Stimulated activated CD4-positive, alpha-beta T cell treated with anti-CD3 and anti-CD28 coated beads, Interleukin-12 subunit alpha, Interleukin-12 subunit beta, amount 100 ng/mL, for 48 hours (primary cell): Measurements from ENCODE around the gene QPCTL.
"Not testable (repeated sequence)": the region's sequence is repeated elsewhere in the genome, so short reads cannot be mapped to it uniquely, and the experiment has no call there.

Experiments
- DNase-seq, 3 donors: peaks; one replicate each; pipeline ENCODE4 v3.0.0-alpha.2; 2020; ENCODE audit warnings: low read depth in 2 of 3, low spot score in 1 of 3

Gene QPCTL

GRCh38 chr19:45716359-45717130, 24.1 kb downstream of the QPCTL start:
- DNase-seq = peak in 1 of 3 donors; percentile 22

DNA sequence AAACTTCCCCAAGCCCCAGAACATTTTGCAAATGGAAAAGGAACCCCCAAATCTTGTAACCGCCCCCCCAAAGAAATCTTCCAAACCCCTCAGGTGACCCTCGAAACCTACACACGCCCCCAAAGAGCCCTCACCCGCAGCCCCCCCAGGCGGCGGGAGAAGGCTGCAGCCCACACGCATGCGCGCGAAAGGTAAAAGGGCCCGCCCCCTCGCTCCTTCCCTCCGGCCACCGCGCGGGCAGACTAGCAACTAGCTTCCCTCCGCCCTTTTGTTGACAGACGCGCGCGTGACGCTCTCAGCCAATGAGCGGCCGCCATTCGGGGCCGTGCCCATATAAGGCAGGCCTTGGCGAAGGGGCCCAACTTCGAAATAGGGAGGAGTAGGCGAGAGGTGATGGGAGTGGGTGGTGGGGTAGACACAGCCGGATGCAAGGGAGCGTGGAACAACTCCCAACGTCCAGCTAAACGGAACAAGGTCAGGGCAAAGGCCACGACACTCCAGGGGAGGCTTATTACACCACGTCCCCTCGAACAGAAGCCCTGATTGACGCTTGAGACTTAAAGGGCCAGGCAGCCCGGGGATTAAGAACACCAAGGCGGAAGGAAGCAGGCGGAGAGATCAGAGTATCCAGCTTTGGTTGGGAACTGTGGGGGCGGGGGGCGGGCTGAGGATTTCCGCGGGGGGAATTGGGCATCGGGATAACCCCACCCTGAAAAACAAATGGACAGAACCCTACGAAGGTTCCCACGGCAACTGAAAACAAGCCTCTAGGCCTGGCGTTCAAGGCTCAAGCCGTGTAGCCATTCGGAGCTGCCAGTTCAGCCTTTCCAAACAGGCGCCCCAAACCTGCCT, 24.9 kb downstream of the QPCTL start:
- DNase-seq = peak; percentile 90 to 97 (median 97)

DNA sequence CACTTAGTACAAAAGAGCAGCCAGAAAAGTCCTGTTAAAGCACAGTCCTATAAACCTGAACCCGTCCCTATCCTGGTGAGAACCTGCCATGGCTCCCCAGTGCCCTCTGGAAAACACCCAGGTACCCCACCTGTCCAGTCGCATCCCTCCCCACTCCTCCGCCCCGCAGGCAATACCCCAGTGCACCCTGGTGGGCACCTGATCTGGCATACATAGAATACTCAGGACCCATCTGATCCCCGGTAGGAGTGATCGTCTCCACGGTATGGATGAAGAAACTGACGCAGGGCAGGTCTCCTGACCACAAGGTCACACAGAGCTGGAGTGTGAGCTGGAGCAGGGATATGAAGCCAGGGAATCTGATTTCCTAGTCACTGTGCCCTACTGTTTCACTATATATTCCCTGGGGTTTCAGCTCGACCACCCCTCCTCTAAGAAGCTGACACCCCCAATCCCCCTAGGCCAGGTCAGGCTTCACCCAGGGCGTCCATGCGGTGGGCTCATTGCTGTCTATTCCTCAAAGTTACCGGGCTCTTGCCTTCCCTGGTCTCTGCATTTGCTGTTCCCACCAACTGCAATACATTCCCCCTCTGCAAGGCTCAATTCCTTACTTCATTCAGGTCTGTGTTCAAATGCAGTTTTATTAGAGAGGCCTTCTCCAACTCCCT, 25.7 kb downstream of the QPCTL start:
- no peak for DNase-seq

DNA sequence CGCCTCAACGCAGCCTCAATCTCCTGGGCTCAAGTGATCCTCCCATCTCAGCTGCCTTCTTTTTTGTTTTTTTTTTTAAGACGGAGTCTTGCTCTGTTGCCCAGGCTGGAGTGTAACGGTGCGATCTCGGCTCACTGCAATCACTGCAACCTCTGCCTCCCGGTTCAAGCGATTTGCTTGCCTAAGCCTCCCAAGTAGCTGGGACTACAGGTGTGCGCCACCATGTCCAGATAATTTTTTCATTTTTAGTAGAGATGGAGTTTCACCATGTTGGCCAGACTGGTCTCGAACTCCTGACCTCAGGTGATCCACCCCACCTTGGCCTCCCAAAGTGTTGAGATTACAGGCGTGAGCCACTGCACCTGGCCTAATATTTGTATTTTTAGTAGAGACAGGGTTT, 27.6 kb downstream of the QPCTL start:
- DNase-seq = not testable (repeated sequence)

DNA sequence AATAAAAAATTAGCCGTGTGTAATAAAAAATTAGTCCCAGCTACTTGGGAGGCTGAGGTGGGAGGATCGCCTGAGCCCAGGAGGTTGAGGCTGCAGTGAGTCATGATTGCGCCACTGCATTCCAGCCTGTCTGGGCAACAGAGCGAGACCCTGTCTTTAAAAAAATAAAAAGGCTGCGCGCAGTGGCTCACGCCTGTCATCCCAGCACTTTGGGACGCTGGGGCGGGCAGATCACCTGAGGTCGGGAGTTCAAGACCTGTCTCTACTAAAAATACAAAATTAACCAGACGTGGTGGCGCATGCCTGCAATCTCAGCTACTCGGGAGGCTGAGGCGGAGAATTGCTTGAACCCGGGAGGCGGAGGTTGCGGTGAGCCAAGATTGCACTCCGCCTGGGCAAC, 36.2 kb downstream of the QPCTL start:
- not testable (repeated sequence) for DNase-seq

GRCh38 chr19:45729800-45730290, 37.4 kb downstream of the QPCTL start:
- peak in 2 of 3 donors; percentile 13 to 26 for DNase-seq

GRCh38 chr19:45730368-45731288, 38.2 kb downstream of the QPCTL start, which contains the start of gene FBXO46:
Gene FBXO46, minus strand, starts transcription at chr19:45730896. Its CDS starts 17,401 bp downstream, at chr19:45713495.
- peak; percentile 90 to 95 (median 91) for DNase-seq

DNA sequence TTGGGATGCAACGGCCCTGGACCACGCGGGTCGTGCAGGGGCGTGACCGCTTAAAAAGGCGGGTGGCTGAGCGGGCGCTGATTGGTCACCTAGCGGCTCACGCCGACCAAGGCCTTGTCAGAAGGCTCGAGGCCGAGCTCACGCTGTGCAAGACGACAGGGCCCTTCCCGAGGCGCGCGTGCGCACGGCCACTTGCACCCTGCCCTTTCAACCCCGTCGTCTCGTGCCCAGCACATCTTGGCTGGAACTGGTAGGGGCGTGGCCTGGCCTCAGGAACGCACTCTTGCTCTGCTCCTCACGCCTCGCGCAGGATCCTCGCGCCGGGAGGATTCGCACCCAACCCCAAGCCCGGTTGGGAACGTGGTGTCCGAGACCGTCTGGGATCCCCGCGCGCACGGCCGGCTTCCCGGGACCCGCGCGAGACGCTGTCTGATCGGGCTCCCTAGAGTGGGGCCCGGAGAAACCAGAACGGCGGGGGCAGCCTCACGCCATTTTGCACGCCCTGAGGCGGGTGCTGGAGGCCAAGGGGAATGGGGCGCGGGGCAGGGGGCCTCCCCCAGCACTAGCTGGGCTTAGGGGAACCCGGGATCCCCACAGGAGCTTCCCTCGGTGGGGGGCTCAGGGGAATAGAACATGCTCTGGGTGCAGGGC, 40.8 kb downstream of the QPCTL start, which contains the start of gene MEIOSIN:
Gene MEIOSIN, plus strand, starts transcription at position 280 of the 651 bp plus-strand sequence. CDS start 1,938 bp downstream, outside the sequence.
- no peak for DNase-seq

DNA sequence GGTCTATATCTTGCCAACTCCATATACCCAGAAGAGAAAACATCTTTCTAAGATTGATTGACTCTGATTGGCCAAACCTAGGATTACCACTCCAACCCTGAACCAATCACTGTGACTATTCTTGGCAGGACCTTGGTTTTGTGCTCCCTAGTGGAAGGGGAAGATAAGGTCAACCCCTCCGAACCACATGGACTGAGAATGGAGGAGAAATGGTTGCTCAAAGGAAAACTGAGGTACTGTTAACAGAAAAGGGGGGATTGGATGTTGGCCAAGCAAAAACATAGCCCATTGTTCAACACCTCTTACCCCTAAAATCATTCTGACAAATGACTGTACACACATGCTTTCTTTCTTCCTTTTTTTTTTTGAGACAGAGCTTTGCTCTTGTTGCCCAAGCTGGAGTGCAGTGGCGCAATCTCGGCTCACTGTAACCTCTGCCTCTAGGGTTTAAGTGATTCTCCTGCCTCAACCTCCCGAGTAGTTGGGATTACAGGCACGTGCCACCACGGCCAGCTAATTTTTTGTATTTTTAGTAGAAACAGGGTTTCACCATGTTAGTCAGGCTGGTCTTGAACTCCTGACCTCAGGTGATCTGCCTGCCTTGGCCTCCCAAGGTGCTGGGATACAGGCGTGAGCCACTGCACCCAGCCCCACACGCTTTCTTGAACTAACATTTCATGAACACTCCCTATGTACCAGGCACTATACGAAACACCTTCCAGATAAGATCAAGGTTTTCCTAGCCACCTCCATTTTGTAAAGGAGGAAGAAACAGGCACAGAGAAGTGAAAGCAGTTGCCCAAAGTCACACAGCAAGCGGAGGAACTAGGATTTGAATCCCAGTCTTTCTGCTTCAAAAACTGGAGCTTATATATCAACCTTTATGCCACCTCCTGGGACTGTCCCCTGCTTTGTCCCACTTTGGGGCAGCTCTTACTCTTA, 47.3 kb downstream of the QPCTL start:
- no peak for DNase-seq

GRCh38 chr19:45742969-45743368, 50.5 kb downstream of the QPCTL start:
- DNase-seq = no peak

GRCh38 chr19:45745606-45746005, 53.1 kb downstream of the QPCTL start:
- no peak for DNase-seq

DNA sequence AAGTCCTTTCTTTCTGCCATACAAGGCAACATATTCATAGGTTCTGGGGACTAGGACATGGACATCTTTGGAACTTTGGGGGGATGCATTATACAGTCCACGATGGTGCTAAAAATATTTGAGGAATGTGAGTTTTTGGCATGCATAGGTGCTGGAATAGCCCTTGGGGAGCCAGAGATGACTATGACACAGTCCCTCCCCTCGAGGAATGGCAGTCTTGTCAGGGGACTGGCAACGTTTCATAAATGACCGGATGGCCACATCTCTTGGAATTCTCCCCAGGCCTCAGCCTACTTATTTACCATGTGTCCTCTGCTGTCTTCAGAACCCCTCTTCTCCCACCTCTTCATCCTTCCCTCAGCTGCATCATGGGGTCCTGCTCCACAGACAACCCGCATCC, 54.4 kb downstream of the QPCTL start:
- no peak for DNase-seq

DNA sequence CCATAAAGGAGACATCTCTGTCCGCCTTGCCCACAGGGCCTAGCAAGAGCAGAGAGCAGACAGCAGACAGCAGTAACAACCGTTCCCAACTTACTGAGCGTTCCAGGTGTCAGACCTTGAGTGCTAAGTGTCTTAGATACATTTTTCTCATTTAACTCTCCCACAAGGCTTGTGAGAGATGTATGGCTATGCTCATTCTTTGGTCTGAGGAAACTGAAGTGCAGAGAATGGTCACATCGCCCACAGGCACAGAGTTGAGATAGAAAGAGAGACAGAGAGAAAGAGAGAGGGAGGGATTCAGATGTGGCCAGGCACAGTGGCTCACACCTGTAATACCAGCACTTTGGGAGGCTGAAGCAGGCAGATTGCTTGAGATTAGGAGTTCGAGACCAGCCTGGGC, 55.0 kb downstream of the QPCTL start:
- DNase-seq = no peak

DNA sequence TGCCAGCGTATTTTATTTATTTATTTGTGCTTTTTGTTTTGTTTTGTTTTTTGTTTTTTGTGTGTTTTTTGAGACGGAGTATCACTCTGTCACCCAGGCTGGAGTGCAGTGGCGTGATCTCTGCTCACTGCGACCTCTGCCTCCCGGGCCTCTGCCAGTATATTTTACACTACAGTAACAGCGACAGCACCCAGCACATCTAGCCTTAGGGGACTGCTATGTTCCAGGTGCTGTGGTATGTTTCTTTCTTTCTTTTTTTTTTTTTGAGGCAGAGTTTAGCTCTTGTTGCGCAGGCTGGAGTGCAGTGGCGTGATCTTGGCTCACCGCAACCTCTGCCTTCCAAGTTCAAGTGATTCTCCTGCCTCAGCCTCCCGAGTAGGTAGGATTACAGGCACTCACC, 59.0 kb downstream of the QPCTL start:
- not testable (repeated sequence) for DNase-seq

- DNase-seq = no peak
Measured at GRCh38 chr19:45752639-45753038, 60.2 kb downstream of the QPCTL start.

DNA sequence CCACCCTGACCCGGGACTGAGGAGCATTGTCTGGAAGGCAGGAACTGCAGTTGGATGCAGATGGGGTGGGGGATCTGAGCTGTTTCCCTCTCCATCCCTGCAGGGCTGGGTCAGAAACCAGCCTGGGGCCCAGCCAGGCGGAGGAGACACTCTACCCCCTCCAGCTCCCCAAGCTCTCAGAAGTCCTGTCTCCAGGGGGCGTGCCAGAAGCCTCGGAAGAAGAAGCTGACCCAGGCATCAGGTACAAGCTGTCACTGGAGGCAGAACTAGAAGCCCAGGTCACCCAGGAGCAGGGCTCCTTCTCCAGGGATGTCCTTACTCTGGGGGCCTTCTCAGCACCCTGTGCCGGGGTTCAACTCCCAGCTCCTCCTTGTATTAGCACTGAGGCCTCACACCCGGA, 61.1 kb downstream of the QPCTL start:
- DNase-seq = no peak
